Measurements from ENCODE around the gene PSAT1. TPM values are rescaled to one million over a fixed set of nuclear protein-coding genes. Genes with fewer than 3 reads are reported as not detected.

The PSAT1 gene
- polyA plus RNA-seq, 1 donor = 76.7 TPM

- DNase-seq = no peak
Observed at GRCh38 chr9:78314953-78315870, 18.3 kb downstream of the PSAT1 start.

GRCh38 chr9:78316166-78316892 lies 19.4 kb downstream of the PSAT1 start:
- DNase-seq = no peak

- DNase-seq = no peak
Observed at GRCh38 chr9:78319197-78320029, 22.5 kb downstream of the PSAT1 start.

DNA sequence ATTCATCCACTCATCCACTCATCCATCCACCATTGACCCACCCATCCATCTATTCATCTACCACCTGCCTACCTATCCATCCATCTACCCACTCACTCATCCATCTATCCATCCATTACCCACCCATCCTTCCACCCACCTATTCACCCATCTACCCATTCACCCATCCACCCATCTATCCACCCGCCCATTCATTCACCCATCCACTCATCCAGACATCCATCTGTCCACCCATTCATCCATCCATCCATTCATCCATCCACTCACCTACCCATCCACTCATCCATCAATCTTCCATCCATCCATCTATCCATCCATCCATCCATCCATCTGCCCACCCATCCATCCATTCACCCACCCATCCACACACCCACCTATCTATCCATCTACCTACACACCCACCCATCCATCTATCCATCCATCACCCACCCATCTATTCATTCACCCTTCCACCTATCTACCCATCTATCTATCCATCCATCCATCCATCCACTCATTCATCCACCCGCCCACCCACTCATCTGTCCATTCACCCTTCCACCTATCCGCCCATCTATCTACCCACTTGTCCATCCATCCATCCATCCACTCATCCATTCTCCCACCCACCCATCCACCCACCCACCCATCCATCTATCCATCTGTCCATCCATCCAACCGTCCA lies 23.2 kb downstream of the PSAT1 start:
- DNase-seq = no peak

GRCh38 chr9:78320875-78321496 lies 24.1 kb downstream of the PSAT1 start:
- no peak for DNase-seq

DNA sequence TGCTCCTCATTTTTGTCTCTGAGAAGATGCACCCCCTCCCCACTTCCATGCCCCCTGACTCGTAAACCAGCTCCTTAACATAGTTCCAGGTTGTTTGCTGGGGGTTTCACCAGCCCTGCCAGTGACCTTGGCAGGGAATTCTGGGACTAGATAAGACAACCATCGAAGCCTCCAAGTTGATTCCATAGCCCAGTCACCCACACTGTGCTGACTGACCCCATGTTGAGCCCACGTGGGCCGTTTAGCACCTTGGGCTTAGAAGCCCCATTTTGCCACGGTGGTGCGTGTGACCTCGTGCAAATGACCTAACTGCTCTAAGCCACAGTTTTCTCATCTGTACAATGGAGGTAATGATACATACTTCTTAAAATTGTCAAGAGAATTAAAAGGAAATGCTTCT lies 24.6 kb downstream of the PSAT1 start:
- DNase-seq = no peak

DNA sequence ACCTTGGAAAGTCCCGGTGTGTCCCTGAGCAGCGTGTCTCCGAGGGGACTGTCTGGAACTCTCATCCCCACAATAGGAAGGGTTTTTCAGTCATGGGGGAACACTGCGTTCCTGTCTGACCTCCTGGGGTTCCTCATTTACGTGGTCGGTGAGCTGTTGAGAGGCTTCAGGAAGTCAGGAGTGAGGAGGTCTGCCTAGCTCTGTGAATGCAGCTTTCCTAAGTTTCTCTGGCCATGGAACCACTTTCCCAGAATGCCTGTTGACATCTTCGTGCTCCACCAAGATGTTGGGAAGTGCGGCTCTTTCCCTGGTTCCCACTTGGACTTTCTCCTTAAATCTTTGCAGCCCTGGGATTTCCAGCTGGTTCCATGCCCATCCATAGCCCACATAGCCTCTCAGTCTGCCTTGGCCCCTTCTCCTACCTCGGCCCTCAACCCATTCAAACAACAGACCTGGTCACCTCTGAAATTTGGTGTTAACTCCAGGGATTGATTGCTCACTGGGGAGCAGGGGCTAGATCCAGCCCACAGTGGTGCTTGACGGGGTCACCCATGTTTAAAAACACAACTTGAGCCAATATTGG lies 27.2 kb downstream of the PSAT1 start:
- DNase-seq = no peak

- DNase-seq = no peak
Observed at GRCh38 chr9:78324682-78325081, 27.8 kb downstream of the PSAT1 start.

DNA sequence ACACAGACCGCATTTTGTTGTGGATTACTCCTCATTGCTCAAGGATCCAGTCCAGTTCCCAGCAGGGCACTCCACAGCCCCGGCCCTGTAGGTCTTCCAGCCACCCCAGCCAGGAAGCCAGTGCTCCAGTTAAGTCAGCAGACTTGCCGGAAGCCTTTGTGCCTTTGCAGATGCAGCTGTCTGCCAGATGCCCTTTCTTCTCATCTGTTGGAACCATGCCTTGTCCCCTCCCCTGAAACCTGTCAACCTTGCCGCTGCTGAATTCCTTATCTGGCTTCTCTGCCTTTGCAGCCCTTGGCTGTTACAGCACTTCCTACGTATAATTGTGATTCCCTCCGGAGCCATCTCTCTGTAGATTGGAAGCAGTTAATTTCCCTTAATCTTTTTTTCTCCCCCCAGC lies 28.4 kb downstream of the PSAT1 start:
- no peak for DNase-seq

DNA sequence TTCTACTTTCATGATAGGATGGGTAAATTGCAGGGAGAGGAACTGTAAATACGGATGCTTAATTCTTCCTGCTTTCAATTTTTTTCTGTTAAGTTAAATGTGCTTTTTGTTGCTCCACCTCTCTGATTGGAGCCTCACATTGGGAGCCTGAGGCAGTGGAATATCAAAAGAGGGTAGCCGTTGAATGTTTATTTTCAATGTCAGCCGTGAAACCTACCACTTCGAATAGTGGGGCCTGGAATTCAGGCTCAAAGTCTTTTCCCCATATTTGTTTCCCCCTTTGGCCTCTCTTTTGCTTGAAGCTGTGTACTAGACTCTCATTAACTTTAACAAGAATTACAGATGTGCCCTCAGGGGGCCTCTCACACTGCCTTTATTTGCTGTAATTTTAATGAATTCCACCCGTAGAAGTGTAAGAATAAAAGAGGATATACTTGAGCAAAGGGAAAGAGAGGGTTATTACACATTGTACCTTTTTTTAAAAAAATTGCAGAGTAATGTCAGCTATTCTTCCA lies 29.0 kb downstream of the PSAT1 start:
- no peak for DNase-seq

DNA sequence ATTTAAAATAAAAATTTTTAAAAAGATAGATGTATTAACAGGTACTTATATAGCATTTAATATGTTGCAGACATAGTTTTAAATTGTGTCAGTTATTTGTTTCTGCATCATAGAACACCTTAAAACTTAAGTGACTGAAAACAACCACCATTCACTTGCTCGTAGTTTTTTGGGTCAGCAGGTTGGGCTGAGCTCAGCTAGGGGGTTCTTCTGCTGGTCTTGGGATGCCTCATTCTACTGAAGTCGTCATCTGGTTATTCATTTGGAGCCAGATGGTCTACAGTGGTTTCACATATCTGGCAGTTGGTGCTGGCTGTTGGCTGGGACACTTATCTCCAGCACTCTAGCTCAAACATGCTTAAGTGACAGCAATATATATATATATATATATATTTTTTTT lies 29.6 kb downstream of the PSAT1 start:
- no peak for DNase-seq

DNA sequence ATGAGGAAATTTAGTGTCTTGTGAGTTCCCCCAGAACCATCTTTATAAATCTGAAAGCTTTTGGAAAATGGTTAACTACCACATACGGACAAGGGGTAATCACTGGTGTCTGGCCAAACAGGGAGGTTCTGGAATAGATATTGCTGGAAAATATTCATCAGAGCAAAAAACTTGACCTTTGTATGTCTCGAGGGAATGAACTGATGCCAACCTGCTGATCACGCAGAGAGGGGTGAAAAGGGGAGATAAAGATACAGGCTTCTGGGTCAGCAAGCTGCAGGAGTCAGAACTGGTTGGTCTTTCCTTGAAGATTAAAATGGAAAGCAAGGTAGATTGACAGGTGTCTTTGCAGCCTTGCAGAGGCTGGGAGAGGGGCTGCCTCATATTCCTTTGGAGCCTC lies 35.5 kb downstream of the PSAT1 start:
- DNase-seq = no peak

DNA sequence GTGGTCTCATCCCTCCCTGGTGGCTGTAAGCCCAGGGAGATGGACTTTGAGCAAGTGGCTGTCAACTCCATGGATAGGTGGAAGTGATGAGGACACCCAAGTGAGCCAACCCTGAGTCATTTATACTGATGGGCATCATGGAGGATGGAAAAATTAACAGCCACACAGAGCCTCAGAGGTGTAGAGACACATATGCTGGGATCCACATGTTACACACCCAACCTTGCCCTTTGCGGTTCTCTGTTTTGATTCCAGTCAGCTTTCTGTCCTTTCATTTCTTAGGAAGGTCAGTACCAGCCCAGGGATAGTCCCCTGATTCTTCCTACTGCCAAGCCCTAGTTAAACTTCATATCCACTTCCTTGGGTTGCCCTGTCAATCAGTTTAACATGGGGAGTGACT lies 51.9 kb downstream of the PSAT1 start:
- DNase-seq = no peak

- no peak for DNase-seq
Observed at GRCh38 chr9:78351816-78352215, 54.9 kb downstream of the PSAT1 start.

DNA sequence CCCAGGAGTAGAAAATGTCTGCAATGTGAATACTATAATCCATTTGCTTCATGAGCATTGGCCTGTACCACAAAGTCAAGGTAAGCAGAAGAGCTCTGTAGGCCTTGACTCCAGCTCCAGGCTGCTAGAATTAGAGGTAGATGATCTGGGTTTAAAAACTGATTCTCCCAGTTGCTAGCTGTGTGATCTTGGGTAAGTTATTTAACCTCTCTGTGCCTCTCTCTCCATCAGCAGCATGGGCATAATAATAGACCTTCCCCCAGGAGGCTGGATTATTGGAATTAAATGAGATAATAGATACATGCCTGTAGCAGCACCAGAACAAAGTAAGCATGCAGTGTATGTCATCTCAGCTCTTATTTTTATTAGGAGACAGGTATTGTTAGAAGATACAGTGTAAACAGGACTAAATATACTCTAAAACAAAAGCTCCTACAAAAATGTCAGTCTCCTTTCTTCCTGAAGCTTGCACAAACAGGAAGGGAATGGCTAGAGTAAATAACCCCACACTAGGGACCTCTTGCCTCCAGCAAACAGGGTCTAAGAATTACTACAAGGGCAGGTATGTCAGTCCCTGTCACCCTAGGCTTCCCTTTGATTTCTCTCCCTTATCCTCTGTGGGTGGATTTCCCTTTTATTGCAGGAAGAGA lies 57.5 kb downstream of the PSAT1 start:
- DNase-seq = no peak

DNA sequence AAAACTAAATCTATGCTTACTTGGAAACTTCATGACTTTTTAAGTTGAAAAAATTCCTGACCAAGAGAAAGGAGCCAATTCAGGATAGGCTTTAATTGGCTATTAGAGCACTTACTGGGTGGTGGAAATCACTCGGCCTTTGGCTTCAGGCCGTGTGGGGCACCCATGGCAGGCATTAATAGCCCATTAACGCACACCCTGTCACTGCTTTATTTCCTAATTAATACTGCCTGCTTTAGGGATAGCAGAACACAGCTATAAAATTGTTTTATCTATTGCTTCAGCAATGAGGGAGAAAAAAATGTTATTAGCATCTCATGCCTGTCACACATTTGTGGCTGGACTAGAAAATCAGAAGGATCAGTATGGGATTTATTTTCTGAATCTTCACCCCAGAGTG lies 58.1 kb downstream of the PSAT1 start:
- no peak for DNase-seq

- no peak for DNase-seq
Observed at GRCh38 chr9:78356634-78357033, 59.7 kb downstream of the PSAT1 start.

DNA sequence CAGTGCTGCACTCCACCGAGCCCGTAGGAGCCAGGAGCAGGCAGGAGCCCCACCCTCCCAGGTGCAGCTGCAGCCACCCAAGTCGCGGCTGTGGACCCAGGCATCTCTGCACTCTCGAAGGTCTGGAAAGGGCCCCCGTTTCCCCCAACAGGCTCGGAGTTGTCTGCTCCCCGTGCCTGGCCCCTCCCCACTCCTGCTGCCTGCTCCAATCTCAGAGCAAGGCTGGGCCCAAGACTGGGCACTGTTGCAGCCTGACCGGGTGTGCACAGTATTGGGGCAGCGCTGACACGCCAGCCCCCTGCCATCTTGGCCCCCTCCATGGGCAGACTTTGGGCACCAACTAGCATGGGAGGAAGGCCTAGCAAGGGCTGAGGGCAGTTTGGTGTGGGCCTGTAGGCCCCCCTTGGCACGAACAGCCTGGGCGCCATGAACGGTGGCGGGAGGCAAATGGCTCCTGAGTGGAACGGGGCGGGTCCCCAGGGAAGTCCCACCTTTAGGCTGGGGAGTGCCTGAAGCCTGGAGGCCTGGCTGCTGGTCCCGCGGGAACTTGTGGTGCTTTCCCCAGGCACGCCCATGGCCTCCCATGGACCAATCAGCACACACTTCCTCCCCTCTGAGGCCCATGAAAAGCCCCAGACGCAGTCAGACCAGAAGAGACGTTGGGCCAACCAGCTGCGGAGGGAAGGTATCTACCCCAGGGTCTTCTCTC lies 60.4 kb downstream of the PSAT1 start:
- DNase-seq = no peak

DNA sequence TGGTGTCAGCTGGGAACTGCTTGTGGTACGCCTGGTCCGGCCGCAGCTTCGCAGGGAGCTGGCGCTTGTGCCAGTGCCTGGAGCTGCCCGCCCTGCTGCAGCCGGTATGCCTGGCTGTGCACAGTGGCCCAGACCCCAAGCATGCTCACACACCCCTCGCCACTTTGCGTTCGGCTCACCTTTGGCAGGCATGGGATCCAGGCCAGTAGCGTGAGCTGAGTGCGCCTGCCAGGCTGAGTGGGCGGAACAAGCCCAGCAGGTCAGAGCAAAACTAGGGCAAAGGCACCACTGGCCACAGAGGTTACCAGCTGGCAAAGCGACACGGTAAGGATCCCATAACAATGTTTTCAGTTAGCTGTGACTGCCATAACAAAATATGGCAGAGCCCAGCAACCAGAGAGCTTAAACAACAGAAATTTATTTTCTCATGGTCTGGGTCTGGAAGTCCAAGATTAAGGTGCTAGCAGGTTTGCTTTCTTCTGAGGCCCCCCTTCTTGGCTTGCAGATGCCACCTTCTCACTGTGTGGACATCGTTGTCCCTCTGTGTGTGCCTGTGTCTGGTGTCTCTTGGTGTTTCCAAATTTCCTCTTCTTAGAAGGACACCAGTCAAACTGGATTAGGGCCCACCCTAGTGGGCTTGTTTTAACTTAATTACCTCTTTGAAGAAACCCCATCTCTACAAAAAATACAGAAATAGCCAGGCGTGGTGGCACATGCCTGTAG lies 61.6 kb downstream of the PSAT1 start:
- DNase-seq = no peak
